Measurements from ENCODE around the gene CMSS1. TPM values are rescaled to one million over a fixed set of nuclear protein-coding genes. Genes with fewer than 3 reads are reported as not detected.

The CMSS1 gene
- polyA plus RNA-seq, 1 of the 3 experiments (the other 2 are of a cell fraction): 9.1 TPM

- no peak for TF ChIP-seq REST (IDR thresholded peaks at IDR 0.05; ENCODE audit: low read depth, low read length)
- no peak for TF ChIP-seq SIN3A (IDR thresholded peaks at IDR 0.05; ENCODE audit: borderline replicate concordance, low read depth, low read length)
- TF ChIP-seq FOXJ3 (CRISPR knock-in tag; IDR thresholded peaks at IDR 0.05): peak; percentile 66; the same call in 1 of the 2 replicates
- TF ChIP-seq RXRA (IDR thresholded peaks at IDR 0.05; ENCODE audit: borderline replicate concordance, low read depth): no peak
- TF ChIP-seq, protein P1, sequence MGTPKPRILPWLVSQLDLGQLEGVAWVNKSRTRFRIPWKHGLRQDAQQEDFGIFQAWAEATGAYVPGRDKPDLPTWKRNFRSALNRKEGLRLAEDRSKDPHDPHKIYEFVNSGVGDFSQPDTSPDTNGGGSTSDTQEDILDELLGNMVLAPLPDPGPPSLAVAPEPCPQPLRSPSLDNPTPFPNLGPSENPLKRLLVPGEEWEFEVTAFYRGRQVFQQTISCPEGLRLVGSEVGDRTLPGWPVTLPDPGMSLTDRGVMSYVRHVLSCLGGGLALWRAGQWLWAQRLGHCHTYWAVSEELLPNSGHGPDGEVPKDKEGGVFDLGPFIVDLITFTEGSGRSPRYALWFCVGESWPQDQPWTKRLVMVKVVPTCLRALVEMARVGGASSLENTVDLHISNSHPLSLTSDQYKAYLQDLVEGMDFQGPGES (IDR thresholded peaks at IDR 0.05; ENCODE audit: low read depth, low read length): no peak
These were observed 341.3 kb downstream of the CMSS1 start (continued) for GRCh38 chr3:100158918-100159330.

DNA sequence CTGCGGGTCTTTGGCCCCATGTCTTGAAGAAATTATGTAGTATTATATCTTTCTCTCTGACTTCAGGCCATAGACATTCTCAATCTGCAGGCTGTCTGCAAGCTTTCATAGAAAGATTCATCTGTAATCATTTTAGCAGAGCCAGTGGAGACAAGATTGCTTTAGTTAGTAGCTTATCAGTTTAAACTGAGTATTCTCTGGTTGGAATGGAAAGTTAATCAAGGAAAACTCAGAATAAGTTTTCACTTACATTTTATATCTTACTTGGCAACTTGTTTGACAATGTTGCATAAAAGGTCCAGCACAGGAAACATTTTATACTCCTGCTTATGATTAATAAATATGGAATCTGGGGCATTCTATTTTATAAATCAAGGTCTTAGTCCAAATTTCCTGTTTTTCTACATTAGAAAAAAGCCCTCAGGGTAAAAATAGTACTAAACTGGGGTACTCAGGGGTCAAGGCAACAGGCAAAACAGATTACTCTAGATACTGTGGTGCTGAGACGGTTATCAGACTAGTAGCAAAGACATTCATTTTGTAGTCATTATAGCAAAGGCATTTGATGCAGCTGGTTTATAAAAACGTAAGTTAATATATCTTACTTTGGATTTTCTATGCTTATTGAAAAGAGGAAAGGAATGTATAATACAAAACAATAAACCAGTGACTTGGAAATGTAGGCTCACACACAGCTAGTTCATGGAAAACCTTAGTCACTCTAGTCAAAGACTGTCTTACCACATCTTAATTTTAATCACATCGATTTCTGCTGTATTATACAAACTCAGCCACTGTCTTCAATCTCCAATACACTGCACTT lies 341.9 kb downstream of the CMSS1 start:
- peaks cover 38% of the 10 kb centered on the region for H3F3A ChIP-seq (replicated peaks; ENCODE audit: insufficient read depth)
- peak overlapping the region; percentile 49 for H3K4me2 ChIP-seq
- H3K27me3 ChIP-seq (ENCODE audit: insufficient read depth): no peaks in the 10 kb centered on the region
- peak; percentile 19 for DNase-seq
- peak overlapping the region; percentile 34; the same call in 1 of the 2 replicates for H3K9ac ChIP-seq
- no peaks in the 10 kb centered on the region for H3K79me2 ChIP-seq (ENCODE audit: insufficient read depth)
- ChIA-PET CTCF (interaction anchor here (0.7 to 4.4 kb wide), 9 partner anchors 10 to 325 kb away, joined by 3 to 23 read pairs (median 3); no protein-coding TSS in a partner anchor), POLR2A (interaction anchor here (0.6 kb wide), 1 partner anchor 11 kb away, joined by 3 read pairs; no protein-coding TSS in a partner anchor)
- H3K4me1 ChIP-seq (ENCODE audit: control insufficient read depth in 1 of 2, insufficient read depth in 2 of 2, low read depth in 1 of 2, low read length in 1 of 2): peaks cover 24 to 32% of the 10 kb centered on the region in 2 experiments
- peaks cover 0 to 13% of the 10 kb centered on the region in 2 experiments for H3K36me3 ChIP-seq (replicated peaks in 1 of 2; ENCODE audit: control insufficient read depth in 1 of 2, insufficient read depth in 2 of 2, low read length in 1 of 2)
- H2AFZ ChIP-seq (ENCODE audit: low read depth): no peak overlapping the region
- peak overlapping the region; percentile 84 to 95 for H3K27ac ChIP-seq (ENCODE audit: low read depth in 2 of 2, low read length in 1 of 2)
- WGBS (ENCODE audit: low lambda C conversion rate): 15% methylated on average over 4 of the region's 4 CpGs
- no peaks in the 10 kb centered on the region for H3K9me2 ChIP-seq
- no peak overlapping the region; a peak in 1 of 4 replicates for H3K4me3 ChIP-seq (ENCODE audit: low read depth in 2 of 2, low read length in 1 of 2)
- no peaks in the 10 kb centered on the region for H4K20me1 ChIP-seq (ENCODE audit: insufficient read depth)
- H3K9me3 ChIP-seq: peaks cover 17% of the 10 kb centered on the region; the same call in 1 of the 2 replicates
- TF ChIP-seq JUND (IDR thresholded peaks at IDR 0.05): peak; percentile 18; the same call in 1 of the 2 replicates
- no peak for TF ChIP-seq EZH2phosphoT487 (IDR thresholded peaks at IDR 0.05; ENCODE audit: borderline replicate concordance, low read depth)
- 0 out of 2 replicates have a peak, but pooled peaks have one; percentile 3 for TF ChIP-seq FOSL2 (IDR thresholded peaks at IDR 0.05; ENCODE audit: borderline replicate concordance, low read depth)
- no peak for TF ChIP-seq RFX5 (IDR thresholded peaks at IDR 0.05; ENCODE audit: low read length)
- TF ChIP-seq MEF2A (IDR thresholded peaks at IDR 0.05; ENCODE audit: borderline replicate concordance, low read depth): peak; percentile 74
- TF ChIP-seq RXRA (IDR thresholded peaks at IDR 0.05; ENCODE audit: borderline replicate concordance, low read depth): peak; percentile 88
- TF ChIP-seq CTCF (IDR thresholded peaks at IDR 0.05): no peak
- TF ChIP-seq, protein P2, sequence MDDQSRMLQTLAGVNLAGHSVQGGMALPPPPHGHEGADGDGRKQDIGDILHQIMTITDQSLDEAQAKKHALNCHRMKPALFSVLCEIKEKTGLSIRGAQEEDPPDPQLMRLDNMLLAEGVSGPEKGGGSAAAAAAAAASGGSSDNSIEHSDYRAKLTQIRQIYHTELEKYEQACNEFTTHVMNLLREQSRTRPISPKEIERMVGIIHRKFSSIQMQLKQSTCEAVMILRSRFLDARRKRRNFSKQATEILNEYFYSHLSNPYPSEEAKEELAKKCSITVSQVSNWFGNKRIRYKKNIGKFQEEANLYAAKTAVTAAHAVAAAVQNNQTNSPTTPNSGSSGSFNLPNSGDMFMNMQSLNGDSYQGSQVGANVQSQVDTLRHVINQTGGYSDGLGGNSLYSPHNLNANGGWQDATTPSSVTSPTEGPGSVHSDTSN (IDR thresholded peaks at IDR 0.05): peak; percentile 36
- peak; percentile 37; the same call in 1 of the 2 replicates for TF ChIP-seq TEAD4 (IDR thresholded peaks at IDR 0.05; ENCODE audit: borderline replicate concordance, insufficient read depth)
- TF ChIP-seq TCF12 (IDR thresholded peaks at IDR 0.05): peak; percentile 53
- 0 out of 2 replicates have a peak, but pooled peaks have one; percentile 10 for TF ChIP-seq FOXM1 (IDR thresholded peaks at IDR 0.05; ENCODE audit: low read depth)
- TF ChIP-seq, protein P3, sequence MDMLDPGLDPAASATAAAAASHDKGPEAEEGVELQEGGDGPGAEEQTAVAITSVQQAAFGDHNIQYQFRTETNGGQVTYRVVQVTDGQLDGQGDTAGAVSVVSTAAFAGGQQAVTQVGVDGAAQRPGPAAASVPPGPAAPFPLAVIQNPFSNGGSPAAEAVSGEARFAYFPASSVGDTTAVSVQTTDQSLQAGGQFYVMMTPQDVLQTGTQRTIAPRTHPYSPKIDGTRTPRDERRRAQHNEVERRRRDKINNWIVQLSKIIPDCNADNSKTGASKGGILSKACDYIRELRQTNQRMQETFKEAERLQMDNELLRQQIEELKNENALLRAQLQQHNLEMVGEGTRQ (IDR thresholded peaks at IDR 0.05; ENCODE audit: borderline replicate concordance, low read depth, low read length): no peak

All from SK-N-SH (cell line).